ENCODE measurements around the gene MAGEF1.

GRCh38 chr3:184685646-184686045 is 26.2 kb downstream of the MAGEF1 start:
- TF ChIP-seq REST (IDR thresholded peaks at IDR 0.05; ENCODE audit: insufficient read depth in 1 of 2, low read depth in 2 of 2, low read length in 2 of 2) (no peak), POLR2AphosphoS5 (IDR thresholded peaks at IDR 0.05; ENCODE audit: low read depth, low read length) (no peak), SIN3A (IDR thresholded peaks at IDR 0.05; ENCODE audit: borderline replicate concordance, insufficient read depth, low read length) (no peak), TAF1 (IDR thresholded peaks at IDR 0.05; ENCODE audit: borderline replicate concordance, insufficient read depth, low read length) (no peak)
